ENCODE measurements around the gene CCDC24.

Gene CCDC24

GRCh38 chr1:43981636-43982035, 9.8 kb upstream of the CCDC24 start:
- DNase-seq, result no peak

- DNase-seq, result no peak
These were observed 9.2 kb upstream of the CCDC24 start for GRCh38 chr1:43982241-43982640.

GRCh38 chr1:43982808-43983207, 8.6 kb upstream of the CCDC24 start:
- DNase-seq, result no peak

- no peak for DNase-seq
These were observed 8.0 kb upstream of the CCDC24 start for GRCh38 chr1:43983253-43983899.

GRCh38 chr1:43984855-43985254, 6.5 kb upstream of the CCDC24 start:
- DNase-seq, result no peak

GRCh38 chr1:43985984-43986595, 5.3 kb upstream of the CCDC24 start:
- no peak for DNase-seq

GRCh38 chr1:43986712-43987111, 4.7 kb upstream of the CCDC24 start:
- DNase-seq, result no peak

- DNase-seq, result no peak
These were observed 4.1 kb upstream of the CCDC24 start for GRCh38 chr1:43987159-43987902.

GRCh38 chr1:43990271-43991199, 864 bp upstream of the CCDC24 start:
- DNase-seq, result no peak

GRCh38 chr1:43991200-43991475, 261 bp upstream of the CCDC24 start:
- no peak for DNase-seq

GRCh38 chr1:43992232-43992995, 1.0 kb downstream of the CCDC24 start:
- DNase-seq, result no peak

GRCh38 chr1:43993206-43993914, 2.0 kb downstream of the CCDC24 start:
- DNase-seq, result no peak

GRCh38 chr1:43994071-43994470, 2.7 kb downstream of the CCDC24 start:
- no peak for DNase-seq

- no peak for DNase-seq
These were observed 3.7 kb downstream of the CCDC24 start for GRCh38 chr1:43994794-43995790.

GRCh38 chr1:43995984-43996732, 4.8 kb downstream of the CCDC24 start:
- no peak for DNase-seq

- no peak for DNase-seq
These were observed 5.3 kb downstream of the CCDC24 start for GRCh38 chr1:43996733-43997115.

GRCh38 chr1:43997295-43997999, 6.0 kb downstream of the CCDC24 start:
- DNase-seq, result no peak

- DNase-seq, result no peak
These were observed 6.6 kb downstream of the CCDC24 start for GRCh38 chr1:43998000-43998378.

- no peak for DNase-seq
These were observed 8.1 kb downstream of the CCDC24 start for GRCh38 chr1:43999455-43999854.
